K562 (cell line): ENCODE results near the gene ETNK2. TPM values are rescaled to one million over a fixed set of nuclear protein-coding genes. Genes with fewer than 3 reads are reported as not detected.

Experiments
- BDP1 ChIP-seq: IDR thresholded peaks from 3 replicates; pipeline ENCODE4 v1.6.1; 2011; ENCODE audit not compliant: insufficient read length, insufficient read depth
- HNRNPLL ChIP-seq: fragments of 200-400 bp; formaldehyde crosslinking; IDR thresholded peaks from 2 replicates; pipeline ENCODE4 v1.6.1; 2017; ENCODE audit warnings: low read length, low read depth, mild to moderate bottlenecking; ENCODE audit not compliant: poor library complexity, severe bottlenecking
- MGA ChIP-seq: fragments of 450-650 bp; IDR thresholded peaks from 2 replicates; pipeline ENCODE4 v1.6.1; 2016; ENCODE audit warnings: mild to moderate bottlenecking, moderate library complexity
- SMAD2 ChIP-seq: fragments of 150-350 bp; IDR thresholded peaks from 2 replicates; pipeline ENCODE4 v1.6.1; 2014; ENCODE audit warnings: low read depth, mild to moderate bottlenecking, low read length
- USF2 ChIP-seq: sonication (generic); formaldehyde crosslinking; IDR thresholded peaks from 2 replicates; pipeline ENCODE4 v1.5.0; 2020; ENCODE audit warnings: missing genetic modification reagents
- ZFP91 ChIP-seq: sonication (generic); formaldehyde crosslinking; IDR thresholded peaks from 2 replicates; pipeline ENCODE4 v1.8.0; 2022; ENCODE audit warnings: mild to moderate bottlenecking, missing genetic modification reagents
- polyA plus RNA-seq, 8 experiments: library from polyadenylated mRNA; depleted of rRNA in 4 of 8; stranded (reverse) in 5 of 8; unstranded in 3 of 8; fragments of >200 nt; fragmentation: Nextera tagmentation in 2 of 8; fragmentation: Illumina TruSeq in 1 of 8; extraction: Ambion mirVana in 2 of 8; extraction: Trizol in 1 of 8; gene quantifications; 2 replicates each; pipeline versions ENCODE4 v1.2.1 to v1.2.3, GENCODE V29; 2011 to 2014; ENCODE audit warnings: inconsistent platforms in 1 of 8, missing spikeins in 1 of 8
- total RNA-seq, 7 experiments: library from RNA; depleted of rRNA in 6 of 7; stranded (reverse); fragments of >200 nt in 6 of 7; fragmentation: Illumina TruSeq in 2 of 7; extraction: Trizol in 2 of 7; gene quantifications; 2 replicates each; pipeline versions ENCODE4 v1.2.1 to v1.2.3, GENCODE V29; 2011 to 2021; ENCODE audit warnings: low replicate concordance in 1 of 7

Gene ETNK2
- total and polyA plus RNA-seq, 9 of the 15 experiments (the other 6 are each of a cell fraction or from before 2014, with no cell fraction given): 0.03 to 0.38 (median 0.13) TPM; not detected in 4

GRCh38 chr1:204154568-204155255, 2.9 kb upstream of the ETNK2 start (continued):
- no peak for TF ChIP-seq USF2 (CRISPR knock-in tag)
- TF ChIP-seq ZFP91 (CRISPR knock-in tag): no peak
- no peak for TF ChIP-seq HNRNPLL
- TF ChIP-seq SMAD2: no peak
- no peak for TF ChIP-seq MGA
- TF ChIP-seq BDP1: no peak
